Osteoblast (primary cell): ENCODE measurements around the gene ZNF106. TPM values are rescaled to one million over a fixed set of nuclear protein-coding genes. Genes with fewer than 3 reads are reported as not detected.

ENCODE experiments used
- DNase-seq: peaks from one replicate; pipeline ENCODE4 v3.0.0; 2011; ENCODE audit warnings: low spot score, mixed read lengths; ENCODE audit not compliant: insufficient read length; ENCODE audit errors: missing footprints
- H2AFZ ChIP-seq: 2 replicates; pipeline ENCODE4 v1.6.0; 2011; ENCODE audit warnings: mild to moderate bottlenecking, low read length
- H3K27ac ChIP-seq: 2 replicates; pipeline ENCODE4 v1.5.1; 2011; ENCODE audit warnings: mild to moderate bottlenecking, low read depth, low read length, moderate library complexity
- H3K27me3 ChIP-seq: 2 replicates; pipeline ENCODE4 v1.6.0; 2012; ENCODE audit warnings: mild to moderate bottlenecking, control low read depth, inconsistent platforms, low read length, moderate library complexity; ENCODE audit not compliant: insufficient read depth
- H3K36me3 ChIP-seq: 2 replicates; pipeline ENCODE4 v1.5.1; 2011; ENCODE audit warnings: mild to moderate bottlenecking, low read length, control low read depth, moderate library complexity; ENCODE audit not compliant: insufficient read depth
- H3K4me1 ChIP-seq: 2 replicates; pipeline ENCODE4 v1.5.1; 2011; ENCODE audit warnings: mild to moderate bottlenecking, low read length, control low read depth, moderate library complexity; ENCODE audit not compliant: insufficient read depth
- H3K4me2 ChIP-seq: 2 replicates; pipeline ENCODE4 v1.6.0; 2011; ENCODE audit warnings: mild to moderate bottlenecking, low read length; ENCODE audit not compliant: insufficient read depth
- H3K4me3 ChIP-seq: fragments of 200-600 bp; sonication (generic); 3 replicates; pipeline ENCODE4 v1.5.1; 2012; ENCODE audit warnings: mild to moderate bottlenecking, low read length, inconsistent platforms; ENCODE audit not compliant: insufficient read depth
- H3K79me2 ChIP-seq: 2 replicates; pipeline ENCODE4 v1.6.0; 2012; ENCODE audit warnings: mild to moderate bottlenecking, low read length, control low read depth, inconsistent platforms; ENCODE audit not compliant: insufficient read depth
- H3K9me3 ChIP-seq: 2 replicates; pipeline ENCODE4 v1.5.1; 2011; ENCODE audit warnings: low read depth, low read length, control low read depth
- H4K20me1 ChIP-seq: 2 replicates; pipeline ENCODE4 v1.6.0; 2012; ENCODE audit warnings: mild to moderate bottlenecking, low read length, control low read depth; ENCODE audit not compliant: insufficient read depth
- total RNA-seq: library from RNA; depleted of rRNA; stranded (reverse); fragments of >200 nt; gene quantifications from 2 replicates; pipeline ENCODE4 v1.2.3, GENCODE V29; 2012
- TF ChIP-seq, protein P1 (sequence below): IDR thresholded peaks from 2 replicates; pipeline ENCODE4 v1.5.1; 2011; ENCODE audit warnings: mild to moderate bottlenecking, low read depth, low read length, moderate library complexity; ENCODE audit errors: extremely low read depth

ZNF106 gene
- total RNA-seq, 1 donor = 89.0 TPM

DNA sequence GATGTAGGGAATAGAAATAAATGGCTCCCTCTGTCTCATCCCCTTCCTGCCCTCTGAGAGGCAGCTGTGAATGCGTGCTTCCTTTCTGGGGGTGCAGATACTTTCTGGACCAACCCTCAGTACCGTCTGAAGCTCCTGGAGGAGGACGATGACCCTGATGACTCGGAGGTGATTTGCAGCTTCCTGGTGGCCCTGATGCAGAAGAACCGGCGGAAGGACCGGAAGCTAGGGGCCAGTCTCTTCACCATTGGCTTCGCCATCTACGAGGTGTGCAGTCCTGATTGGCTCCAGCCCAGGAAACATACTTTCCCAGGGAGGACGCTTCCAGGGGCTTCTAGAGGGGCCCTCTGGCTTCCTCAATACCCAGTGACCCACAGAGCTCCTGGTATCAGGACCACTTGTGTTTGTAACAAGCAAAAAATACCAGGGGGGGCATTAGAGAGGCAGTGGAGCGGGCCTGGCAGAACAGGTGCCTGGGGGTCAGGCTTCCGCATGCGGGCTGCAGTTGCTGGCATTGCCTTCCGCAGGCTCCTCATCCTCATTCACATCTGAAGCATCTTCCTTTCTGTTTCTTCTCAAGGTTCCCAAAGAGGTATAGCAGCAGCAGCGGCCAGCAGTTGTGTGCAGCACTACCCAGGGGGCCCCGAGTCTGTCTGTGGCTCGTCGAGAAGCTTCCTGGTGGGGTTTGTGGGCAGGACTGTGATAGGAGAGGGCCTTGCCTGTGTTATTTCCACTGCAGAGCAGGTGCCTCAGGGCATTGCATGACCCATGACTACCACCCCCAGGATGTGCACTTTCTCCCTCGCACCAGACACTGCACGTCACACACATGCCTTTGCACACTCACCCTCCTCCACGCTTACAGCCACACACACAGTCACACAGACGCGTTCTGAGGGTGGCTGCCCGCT, 89.1 kb downstream of the ZNF106 start:
- Histone ChIP-seq H3K27me3 (no peaks in the 10 kb centered on the region), H3K4me2 (no peak overlapping the region), H2AFZ (no peak overlapping the region)

GRCh38 chr15:42395838-42396237, 95.1 kb downstream of the ZNF106 start:
- H3K9me3 ChIP-seq = no peaks in the 10 kb centered on the region
- H3K79me2 ChIP-seq = no peaks in the 10 kb centered on the region
- H3K4me2 ChIP-seq = no peak overlapping the region
- no peak overlapping the region for H2AFZ ChIP-seq
- H3K27me3 ChIP-seq = no peaks in the 10 kb centered on the region
- TF ChIP-seq, protein P1, sequence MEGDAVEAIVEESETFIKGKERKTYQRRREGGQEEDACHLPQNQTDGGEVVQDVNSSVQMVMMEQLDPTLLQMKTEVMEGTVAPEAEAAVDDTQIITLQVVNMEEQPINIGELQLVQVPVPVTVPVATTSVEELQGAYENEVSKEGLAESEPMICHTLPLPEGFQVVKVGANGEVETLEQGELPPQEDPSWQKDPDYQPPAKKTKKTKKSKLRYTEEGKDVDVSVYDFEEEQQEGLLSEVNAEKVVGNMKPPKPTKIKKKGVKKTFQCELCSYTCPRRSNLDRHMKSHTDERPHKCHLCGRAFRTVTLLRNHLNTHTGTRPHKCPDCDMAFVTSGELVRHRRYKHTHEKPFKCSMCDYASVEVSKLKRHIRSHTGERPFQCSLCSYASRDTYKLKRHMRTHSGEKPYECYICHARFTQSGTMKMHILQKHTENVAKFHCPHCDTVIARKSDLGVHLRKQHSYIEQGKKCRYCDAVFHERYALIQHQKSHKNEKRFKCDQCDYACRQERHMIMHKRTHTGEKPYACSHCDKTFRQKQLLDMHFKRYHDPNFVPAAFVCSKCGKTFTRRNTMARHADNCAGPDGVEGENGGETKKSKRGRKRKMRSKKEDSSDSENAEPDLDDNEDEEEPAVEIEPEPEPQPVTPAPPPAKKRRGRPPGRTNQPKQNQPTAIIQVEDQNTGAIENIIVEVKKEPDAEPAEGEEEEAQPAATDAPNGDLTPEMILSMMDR = no peak
- H3K27ac ChIP-seq = no peak overlapping the region
- no peak overlapping the region for H3K4me3 ChIP-seq
- no peaks in the 10 kb centered on the region for H3K4me1 ChIP-seq
- no peaks in the 10 kb centered on the region for H4K20me1 ChIP-seq
- no peaks in the 10 kb centered on the region for H3K36me3 ChIP-seq
- no peak for DNase-seq

More for the DNA sequence above, 89.1 kb downstream of the ZNF106 start:
- Histone ChIP-seq H3K79me2 (no peaks in the 10 kb centered on the region), H3K4me1 (no peaks in the 10 kb centered on the region), H3K9me3 (no peaks in the 10 kb centered on the region), H3K36me3 (no peaks in the 10 kb centered on the region), H3K4me3 (no peak overlapping the region), H4K20me1 (no peaks in the 10 kb centered on the region), H3K27ac (no peak overlapping the region)
- DNase-seq = no peak
- TF ChIP-seq, protein P1 = no peak

DNA sequence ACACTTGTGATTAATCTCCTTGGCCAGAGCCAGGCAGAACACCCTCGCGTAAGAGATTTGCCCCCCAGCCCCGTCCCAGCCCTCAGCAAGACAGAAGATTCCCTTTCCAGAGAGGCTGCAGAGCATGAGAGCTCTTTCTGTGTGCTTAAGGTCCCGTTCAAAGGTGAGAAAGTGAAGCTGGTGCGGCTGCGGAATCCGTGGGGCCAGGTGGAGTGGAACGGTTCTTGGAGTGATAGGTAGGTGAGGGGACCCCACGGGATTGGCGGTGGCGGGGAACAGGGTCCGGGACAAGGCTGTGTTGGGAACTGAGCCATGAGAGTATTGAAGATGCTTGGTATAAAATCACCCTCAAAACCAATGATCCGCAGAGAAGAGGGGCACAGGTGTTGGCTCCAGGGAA, 96.8 kb downstream of the ZNF106 start:
- no peak for DNase-seq
- H3K27ac ChIP-seq = no peak overlapping the region
- TF ChIP-seq, protein P1 = no peak
- H2AFZ ChIP-seq = no peak overlapping the region
- H3K79me2 ChIP-seq = no peaks in the 10 kb centered on the region
- H3K4me2 ChIP-seq = no peak overlapping the region
- no peaks in the 10 kb centered on the region for H3K9me3 ChIP-seq
- H3K27me3 ChIP-seq = no peaks in the 10 kb centered on the region
- H4K20me1 ChIP-seq = no peaks in the 10 kb centered on the region
- H3K4me3 ChIP-seq = no peak overlapping the region
- no peaks in the 10 kb centered on the region for H3K4me1 ChIP-seq
- no peaks in the 10 kb centered on the region for H3K36me3 ChIP-seq

GRCh38 chr15:42392309-42393024, 98.5 kb downstream of the ZNF106 start:
- Histone ChIP-seq H3K27me3 (no peaks in the 10 kb centered on the region), H3K27ac (no peak overlapping the region), H3K4me1 (peaks cover 3% of the 10 kb centered on the region), H2AFZ (no peak overlapping the region), H3K4me3 (no peak overlapping the region), H3K79me2 (no peaks in the 10 kb centered on the region), H4K20me1 (no peaks in the 10 kb centered on the region), H3K36me3 (no peaks in the 10 kb centered on the region), H3K4me2 (no peak overlapping the region), H3K9me3 (no peaks in the 10 kb centered on the region)
- no peak for DNase-seq
- TF ChIP-seq, protein P1 = no peak
